Stimulated activated CD4-positive, alpha-beta T cell treated with anti-CD3 and anti-CD28 coated beads, Interleukin-4, amount 100 ng/mL, for 24 hours (primary cell): ENCODE data around the gene ARID4B.
"Not testable (repeated sequence)": the region's sequence is repeated elsewhere in the genome, so short reads cannot be mapped to it uniquely, and the experiment has no call there.

Experiments used
- DNase-seq: peaks from one replicate; pipeline ENCODE4 v3.0.0-alpha.2; 2020

Gene ARID4B

DNA sequence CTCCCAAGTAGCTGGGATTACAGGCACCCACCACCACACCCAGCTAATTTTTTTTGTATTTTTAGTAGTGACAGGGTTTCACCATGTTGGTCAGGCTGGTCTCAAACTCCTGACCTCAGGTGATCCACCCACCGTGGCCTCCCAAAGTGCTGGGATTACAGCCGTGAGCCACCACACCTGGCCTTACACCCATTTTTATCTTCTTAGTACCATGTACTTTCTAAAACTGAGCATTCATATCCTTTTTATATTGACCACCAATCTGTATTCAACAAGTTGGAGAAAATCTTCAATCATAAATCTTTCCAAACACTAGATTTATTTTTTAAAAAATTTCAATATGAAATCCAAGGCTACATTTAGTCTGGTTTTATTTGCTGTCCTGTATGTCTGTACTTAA, 113.0 kb downstream of the ARID4B start:
- DNase-seq, result not testable (repeated sequence)

- no peak for DNase-seq
These were observed 114.2 kb downstream of the ARID4B start for GRCh38 chr1:235213752-235214151.

- no peak for DNase-seq
These were observed 116.5 kb downstream of the ARID4B start for GRCh38 chr1:235211517-235211916.

DNA sequence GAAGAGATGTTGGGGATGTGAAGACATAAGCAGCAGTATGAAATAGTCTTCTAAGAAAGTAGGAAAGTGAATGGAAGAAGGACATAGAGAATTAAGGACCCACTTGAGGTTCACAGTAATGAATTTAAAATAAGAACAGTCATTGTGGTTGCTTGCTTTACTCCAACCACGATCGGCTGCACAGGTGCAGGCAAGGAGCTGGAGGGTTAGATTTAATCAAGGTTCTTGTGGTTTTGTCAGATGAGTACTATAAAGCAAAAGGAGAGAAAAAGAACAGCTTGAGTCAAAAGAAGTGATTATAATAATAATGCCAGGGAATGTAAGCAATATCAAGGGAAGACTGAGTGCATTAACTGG, 120.8 kb downstream of the ARID4B start:
- DNase-seq, result peak; percentile 61

DNA sequence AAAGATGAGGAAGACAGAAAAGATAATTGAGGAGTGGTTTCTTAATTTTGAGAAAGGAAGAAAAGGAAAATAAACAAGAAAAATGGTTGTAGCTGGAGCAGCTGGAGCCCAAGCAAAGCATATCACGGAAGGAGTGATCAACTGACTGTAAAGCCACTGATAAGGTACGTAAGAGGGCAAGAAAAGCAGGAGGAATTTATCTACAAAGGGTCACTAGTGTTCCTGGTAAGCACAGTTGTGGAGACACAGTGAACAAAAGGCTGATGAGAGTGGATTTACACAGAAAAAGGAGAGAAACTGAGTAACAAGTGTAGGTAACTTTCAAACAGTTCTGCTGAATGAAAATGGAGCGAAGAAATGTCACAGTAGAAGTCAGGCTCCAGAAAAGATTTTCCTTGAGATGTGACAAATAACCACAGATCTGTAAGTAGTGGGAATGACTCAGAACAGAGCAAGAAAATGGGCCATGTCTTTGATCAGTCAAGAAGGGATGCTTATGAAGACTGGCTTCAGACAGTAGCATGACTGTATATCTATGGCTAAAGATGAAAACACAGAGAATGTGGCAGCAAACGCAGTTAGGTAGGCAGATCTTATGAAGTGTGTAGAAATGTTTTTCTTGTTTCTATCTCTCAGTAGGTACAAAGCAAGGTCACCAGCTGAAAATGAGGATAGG, 121.3 kb downstream of the ARID4B start:
- DNase-seq, result peak; percentile 42

DNA sequence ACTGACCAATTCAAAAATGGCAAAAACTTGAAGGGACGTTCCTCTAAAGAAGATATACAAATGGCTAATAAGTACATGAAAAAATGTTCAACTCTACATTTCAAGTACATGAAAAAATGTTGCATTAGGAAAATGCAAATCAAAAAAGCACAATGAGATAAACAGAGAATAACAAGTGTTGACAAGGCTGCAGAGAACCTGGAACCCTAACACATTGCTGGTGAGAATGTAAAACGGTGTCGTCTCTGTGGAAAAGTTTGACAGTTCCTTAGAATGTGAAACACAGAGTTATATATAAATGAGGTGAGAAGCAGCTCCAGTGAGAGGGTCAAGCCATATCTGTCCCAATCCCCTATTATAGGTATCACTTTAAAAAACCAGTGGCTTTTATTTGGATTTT, 122.3 kb downstream of the ARID4B start:
- DNase-seq, result no peak

DNA sequence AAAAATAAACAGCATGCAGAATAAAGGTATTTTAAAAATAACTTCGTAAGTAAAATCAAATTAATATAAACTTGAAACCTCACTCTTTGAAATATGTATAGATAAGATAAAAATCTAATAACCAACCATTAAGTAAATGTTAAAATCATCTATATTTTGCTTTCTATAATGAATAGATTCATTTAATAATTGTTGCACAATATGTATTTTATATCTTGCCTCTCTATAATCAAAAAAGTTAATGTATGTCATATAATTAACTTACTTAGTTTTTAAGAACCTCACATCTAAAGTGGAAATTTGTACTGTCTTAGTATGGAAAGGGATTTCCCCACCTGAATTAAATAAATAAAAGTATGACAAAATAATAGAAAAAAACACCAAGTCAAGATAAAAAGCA, 124.6 kb downstream of the ARID4B start:
- no peak for DNase-seq

DNA sequence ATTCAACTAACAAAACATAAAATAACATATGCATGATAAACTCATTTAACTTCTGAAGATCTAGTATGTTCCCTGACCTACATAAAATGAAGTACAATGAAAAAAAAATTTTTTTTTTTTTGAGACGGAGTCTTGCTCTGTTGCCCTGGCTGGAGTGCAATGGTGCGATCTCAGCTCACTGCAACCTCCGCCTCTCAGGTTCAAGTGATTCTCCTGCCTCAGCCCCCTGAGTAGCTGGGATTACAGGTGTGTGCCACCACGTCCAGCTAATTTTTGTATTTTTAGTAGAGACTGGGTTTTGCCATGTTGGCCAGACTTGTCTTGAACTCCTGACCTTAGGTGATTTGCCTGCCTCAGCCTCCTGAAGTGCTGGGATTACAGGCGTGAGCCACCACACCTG, 125.5 kb downstream of the ARID4B start:
- DNase-seq, result not testable (repeated sequence)

GRCh38 chr1:235199441-235199840, 128.5 kb downstream of the ARID4B start:
- DNase-seq, result no peak

DNA sequence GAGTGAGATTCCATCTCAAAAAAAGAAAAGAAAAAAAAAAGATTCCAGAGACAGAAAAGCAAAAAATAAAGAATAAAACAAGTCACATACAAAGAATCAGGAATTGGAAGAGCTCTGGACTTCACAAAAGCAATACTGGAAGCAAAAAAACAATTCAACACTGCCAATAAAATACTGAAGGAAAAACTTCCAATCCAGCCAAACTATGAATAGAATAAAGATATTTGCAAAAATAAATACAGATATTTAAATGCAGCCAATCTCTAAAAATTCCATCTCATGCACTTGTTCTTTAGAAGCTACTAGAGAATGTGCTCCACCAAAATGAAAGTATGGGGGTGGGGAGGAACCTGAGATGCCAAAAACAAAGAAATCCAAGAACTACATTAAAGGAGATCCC, 137.5 kb downstream of the ARID4B start:
- DNase-seq, result no peak

DNA sequence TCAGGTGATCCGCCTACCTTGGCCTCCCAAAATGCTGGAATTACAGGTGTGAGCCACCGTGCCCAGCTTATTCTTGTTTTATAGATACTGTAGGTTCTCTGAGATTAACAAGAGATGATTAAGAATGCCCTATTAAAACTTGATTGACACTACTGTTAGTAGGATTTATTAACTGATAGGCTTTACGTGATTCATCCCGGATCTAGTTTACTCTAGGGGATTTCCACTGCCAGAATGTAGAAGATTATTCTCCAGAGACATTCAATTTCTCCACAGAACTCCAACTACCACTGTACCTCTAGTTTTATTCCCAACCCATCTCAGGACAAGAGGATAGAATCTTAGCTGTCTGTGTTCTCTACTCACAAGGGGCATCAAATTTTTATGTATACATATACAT, 140.7 kb downstream of the ARID4B start:
- DNase-seq, result no peak

DNA sequence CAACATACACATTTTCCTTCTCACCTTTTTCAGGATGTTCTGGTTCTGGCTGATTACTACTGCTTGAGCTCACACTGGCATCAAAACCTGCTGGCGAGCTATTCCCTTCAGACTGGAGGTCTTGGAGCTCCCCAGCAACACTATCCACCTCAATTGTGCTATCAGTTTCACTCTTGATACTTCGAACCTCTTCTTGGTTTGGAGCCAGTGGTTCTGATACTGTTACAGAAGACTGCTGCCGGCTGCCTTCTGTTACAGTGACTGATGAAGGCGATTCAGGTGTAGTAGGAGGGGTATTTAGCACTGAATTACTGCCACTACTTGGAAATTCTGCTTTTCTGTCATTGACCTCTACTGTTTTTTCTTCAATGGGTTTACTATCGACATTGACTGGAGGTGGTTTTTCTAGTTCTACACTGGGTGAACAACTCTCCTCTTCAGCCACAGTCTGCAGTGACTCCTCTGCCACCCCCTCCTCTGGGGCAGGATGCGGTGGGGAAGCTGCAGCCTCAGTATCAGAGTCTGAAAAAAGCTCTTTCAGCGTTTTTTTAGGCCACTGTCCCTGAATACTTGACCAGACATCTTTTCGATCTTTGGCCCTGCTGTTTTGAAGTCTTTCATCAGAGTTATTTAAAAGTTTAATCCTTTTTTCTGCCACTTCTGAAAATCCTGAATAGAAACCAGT, 146.3 kb downstream of the ARID4B start:
- no peak for DNase-seq

DNA sequence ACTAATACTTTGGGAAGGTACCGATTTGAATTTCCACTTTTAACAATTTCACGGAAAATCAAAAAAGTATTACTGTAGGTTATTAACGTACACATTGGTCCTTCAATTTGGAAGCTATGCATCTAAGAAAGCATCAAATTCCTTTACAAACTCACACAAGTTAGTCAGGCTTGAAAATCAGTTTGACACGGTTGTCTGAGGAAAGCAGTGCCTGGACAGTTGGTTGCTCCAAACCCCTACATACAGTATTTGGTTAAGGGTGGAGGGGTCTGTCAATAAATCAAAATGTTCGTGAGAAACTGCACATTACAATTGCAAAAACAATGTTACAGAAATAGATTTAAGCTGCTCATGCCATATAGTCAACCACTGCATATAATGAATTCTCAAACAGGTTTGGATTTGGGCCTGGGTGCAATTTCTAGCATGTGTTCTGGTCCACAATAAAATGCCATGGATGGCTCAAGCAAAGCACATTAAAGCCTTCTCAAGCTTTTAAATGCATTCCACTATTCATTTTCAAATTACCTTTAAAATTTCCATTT, 147.0 kb downstream of the ARID4B start:
- no peak for DNase-seq

DNA sequence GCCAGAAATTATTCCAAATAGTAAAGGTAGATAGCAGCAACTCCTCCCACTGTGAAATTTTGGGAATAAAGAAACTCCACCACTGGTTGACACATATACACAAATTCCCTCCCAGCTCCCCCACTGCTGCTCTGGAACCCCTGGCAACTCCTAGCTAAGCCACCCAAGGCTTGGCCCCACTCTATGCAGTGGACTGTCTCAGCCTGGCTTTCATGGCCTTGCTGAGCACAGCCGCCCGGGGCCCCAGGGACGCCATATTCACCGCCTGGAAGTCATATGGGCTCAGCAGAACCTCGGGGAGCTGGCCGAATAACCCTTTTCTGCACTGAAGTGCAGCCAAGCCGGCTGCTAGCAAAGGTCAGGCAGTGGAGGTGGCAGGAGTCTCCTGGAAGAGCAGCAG, 151.5 kb downstream of the ARID4B start:
- no peak for DNase-seq

DNA sequence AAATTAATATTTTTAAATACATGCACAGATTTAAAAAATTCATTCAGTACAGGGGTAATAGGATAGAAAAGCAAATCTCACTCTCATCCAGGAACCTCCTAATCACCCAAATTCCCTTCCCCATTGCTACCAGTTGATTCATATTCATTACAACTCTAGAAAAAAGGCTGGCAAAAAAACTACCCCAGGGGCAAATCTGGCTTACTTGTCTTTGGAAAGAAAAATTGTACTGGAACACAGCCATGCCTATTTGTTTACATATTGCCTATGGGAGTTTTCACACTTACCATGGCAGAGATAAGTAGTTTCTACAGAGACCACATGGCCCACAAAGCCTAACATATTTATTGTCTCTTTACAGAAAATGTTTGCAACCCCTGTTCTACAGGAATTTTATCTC, 158.0 kb downstream of the ARID4B start:
- no peak for DNase-seq

- no peak for DNase-seq
These were observed 159.6 kb downstream of the ARID4B start for GRCh38 chr1:235168375-235168774.

- DNase-seq, result no peak
These were observed 166.2 kb downstream of the ARID4B start for GRCh38 chr1:235161685-235162327.

DNA sequence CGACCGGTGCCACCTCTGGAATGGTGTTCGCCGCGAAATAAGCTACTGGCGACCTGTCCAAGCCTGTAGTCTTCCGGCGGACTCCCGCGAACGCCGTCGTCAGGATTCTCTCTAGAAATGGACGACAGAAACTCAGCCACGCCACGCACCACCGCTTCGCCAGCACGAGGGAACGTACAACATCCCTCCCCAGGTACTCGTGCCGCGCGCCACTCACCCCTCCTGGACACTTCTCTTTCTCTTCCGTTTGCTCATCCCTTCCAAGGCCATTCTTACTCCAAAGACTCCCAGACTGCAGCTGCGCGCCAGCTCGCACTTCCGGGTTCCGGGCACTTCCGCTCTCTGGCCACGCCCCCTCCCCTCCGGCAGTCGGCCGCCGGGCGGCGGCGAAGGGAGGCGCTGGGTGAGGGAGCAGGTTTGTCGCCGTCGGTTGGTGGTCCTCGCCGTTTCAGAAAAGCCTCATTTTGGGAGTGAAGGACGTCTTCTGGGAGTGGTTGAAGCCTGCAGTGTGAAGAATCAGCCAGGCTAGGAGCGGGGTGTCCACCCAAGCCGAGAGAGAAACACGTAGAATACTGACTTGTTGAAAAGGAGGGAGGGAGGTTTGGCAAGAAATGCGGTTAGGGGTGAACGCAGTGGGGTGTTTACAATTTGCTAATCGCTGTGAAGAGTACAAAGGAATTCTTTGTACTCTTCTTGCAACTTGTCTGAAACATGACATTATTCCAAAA, 166.9 kb downstream of the ARID4B start, which contains the start of gene RBM34:
TSS of gene RBM34 (minus strand) at position 294 of the 728 bp plus-strand sequence. CDS start at position 270, 24 bp downstream.
- peak; percentile 94 for DNase-seq

DNA sequence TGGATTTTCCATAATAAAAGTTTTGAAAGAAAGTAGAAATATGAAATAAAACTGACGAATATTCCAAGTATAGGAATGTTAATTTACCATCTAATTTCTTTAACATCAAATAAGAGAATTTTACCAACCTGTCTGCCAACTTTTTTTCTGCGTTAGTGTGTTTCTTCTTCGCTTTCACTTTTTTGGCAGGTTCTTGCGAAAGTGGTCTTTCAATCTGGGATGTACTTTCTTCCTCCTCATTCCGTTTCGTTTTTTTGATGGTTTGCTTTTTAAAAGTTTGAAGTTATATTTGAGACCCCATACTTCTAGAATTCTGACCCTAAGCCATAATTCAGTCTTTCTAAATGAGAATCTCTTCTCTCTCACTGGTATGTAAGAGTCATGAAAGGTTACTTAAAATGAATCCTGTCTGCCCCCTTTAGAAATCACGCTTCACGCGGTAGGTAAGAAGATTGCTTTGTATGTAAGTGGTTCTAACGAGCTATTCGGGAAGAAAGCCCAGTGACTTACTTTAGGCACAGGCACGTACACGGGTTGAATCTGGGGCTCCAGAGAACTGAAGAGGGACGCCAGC, 167.5 kb downstream of the ARID4B start:
- no peak for DNase-seq

DNA sequence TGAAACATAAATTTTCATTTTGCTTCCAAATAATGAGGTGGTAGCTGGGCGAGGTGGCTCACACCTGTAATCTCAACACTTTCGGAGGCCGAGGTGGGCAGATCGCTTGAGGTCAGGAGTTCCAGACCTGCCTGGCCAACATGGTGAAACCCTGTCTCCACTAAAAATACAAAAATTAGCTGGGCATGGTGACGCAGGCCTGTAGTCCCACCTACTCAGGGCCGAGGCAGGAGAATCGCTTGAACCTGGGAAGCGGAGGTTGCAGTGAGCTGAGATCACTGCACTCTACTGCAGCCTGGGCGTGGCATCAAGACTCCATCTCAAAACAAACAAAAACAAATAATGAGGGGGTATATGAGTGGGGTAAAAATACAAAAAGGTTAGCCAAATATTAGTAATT, 168.0 kb downstream of the ARID4B start:
- not testable (repeated sequence) for DNase-seq

DNA sequence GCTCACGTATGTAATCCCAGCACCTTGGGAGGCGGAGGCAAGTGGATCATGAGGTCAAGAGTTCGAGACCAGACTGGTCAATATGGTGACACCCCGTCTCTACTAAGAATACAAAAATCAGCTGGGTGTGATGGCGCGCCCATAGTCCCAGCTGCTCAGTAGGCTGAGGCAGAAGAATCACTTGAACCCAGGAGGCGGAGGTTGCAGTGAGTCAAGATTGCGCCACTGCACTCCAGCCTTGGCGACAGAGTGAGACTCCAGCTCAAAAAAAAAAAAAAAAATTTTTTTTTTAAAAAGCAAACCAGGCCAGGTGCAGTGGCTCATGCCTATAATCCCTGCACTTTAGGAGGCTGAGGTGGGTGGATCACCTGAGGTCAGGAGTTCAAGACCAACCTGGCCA, 168.7 kb downstream of the ARID4B start:
- not testable (repeated sequence) for DNase-seq

DNA sequence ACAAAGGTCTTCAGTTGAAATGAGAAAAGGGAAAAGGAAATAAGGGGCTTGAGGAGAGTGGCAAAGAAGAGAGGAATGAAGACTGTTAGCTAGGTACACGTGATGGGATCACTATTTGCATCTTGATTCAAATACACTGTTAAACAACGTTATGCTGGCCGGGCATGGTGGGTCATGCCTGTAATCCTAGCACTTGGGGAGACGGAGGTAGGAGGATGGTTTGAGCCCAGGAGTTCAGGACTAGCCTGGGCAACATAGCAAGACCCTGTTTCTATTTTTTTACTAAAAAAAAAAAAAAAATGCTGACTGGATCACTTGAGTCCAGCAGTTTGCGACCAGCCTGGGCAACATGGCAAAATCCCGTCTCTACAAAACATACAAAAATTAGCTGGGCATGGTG, 169.3 kb downstream of the ARID4B start:
- DNase-seq, result no peak

GRCh38 chr1:235157150-235157549, 170.8 kb downstream of the ARID4B start:
- DNase-seq, result no peak
